ENCODE measurements around the gene SCAND1. TPM values are rescaled to one million over a fixed set of nuclear protein-coding genes. Genes with fewer than 3 reads are reported as not detected.

SCAND1 gene
- polyA plus RNA-seq, 2 of the 4 experiments (the other 2 are of a cell fraction) = 10.2 to 68.0 TPM

Small RNA genes within 50 kb of the gene (small RNA-seq; reads per million reads assigned to genes)
- 0 to 0.26 (median 0) reads per million in 6 experiments for gene RNU6-937P

Other genes with a start within 250 kb of the SCAND1 start
- gene RBM39, start 212.2 kb downstream of the SCAND1 start, polyA plus RNA-seq (2011; rRNA removed) = 127 and 264 TPM in 2 replicates
- 199 to 212 TPM (median 201 TPM) in 3 replicates for gene RBM39, start 212.2 kb downstream of the SCAND1 start, polyA plus RNA-seq (2017; fragmentation: RNase III; extraction: RNeasy Plus Mini Kit Qiagen cat#74134 plus additional on column Dnase treatment)
- 27.9 and 32.8 TPM in 2 replicates for gene PHF20, start 182.5 kb downstream of the SCAND1 start, polyA plus RNA-seq (2011; rRNA removed)
- gene PHF20, start 182.5 kb downstream of the SCAND1 start, polyA plus RNA-seq (2017; fragmentation: RNase III; extraction: RNeasy Plus Mini Kit Qiagen cat#74134 plus additional on column Dnase treatment) = 23.8 to 24.9 TPM (median 24.0 TPM) in 3 replicates
- 4.3 and 5.1 TPM in 2 replicates for gene CNBD2, start 14.1 kb upstream of the SCAND1 start, polyA plus RNA-seq (2011; rRNA removed)
- gene CNBD2, start 14.1 kb upstream of the SCAND1 start, polyA plus RNA-seq (2017; fragmentation: RNase III; extraction: RNeasy Plus Mini Kit Qiagen cat#74134 plus additional on column Dnase treatment) = 5.0 to 5.4 TPM (median 5.2 TPM) in 3 replicates
- 45.9 and 50.0 TPM in 2 replicates for gene EPB41L1, start 200.2 kb upstream of the SCAND1 start, polyA plus RNA-seq (2011; rRNA removed)
- gene EPB41L1, start 200.2 kb upstream of the SCAND1 start, polyA plus RNA-seq (2017; fragmentation: RNase III; extraction: RNeasy Plus Mini Kit Qiagen cat#74134 plus additional on column Dnase treatment) = 81.6 to 94.4 TPM (median 84.2 TPM) in 3 replicates